HG03097 (cell line): ENCODE measurements around the gene ZHX3.

Experiments used
- ATAC-seq: cut with Tn5 transposase; IDR thresholded peaks from one replicate; pipeline ENCODE4 v1.9.1; 2021; ENCODE audit not compliant: unreplicated experiment, low FRiP score

ZHX3 gene

GRCh38 chr20:41355598-41356203 lies 38.2 kb upstream of the ZHX3 start:
- ATAC-seq: no peak

- ATAC-seq: no peak
Measured at GRCh38 chr20:41355192-41355591, 37.7 kb upstream of the ZHX3 start.

GRCh38 chr20:41353530-41353929 lies 36.0 kb upstream of the ZHX3 start:
- no peak for ATAC-seq

- ATAC-seq: no peak
Measured at GRCh38 chr20:41352666-41353065, 35.1 kb upstream of the ZHX3 start.

- no peak for ATAC-seq
Measured at GRCh38 chr20:41352106-41352505, 34.6 kb upstream of the ZHX3 start.

GRCh38 chr20:41350408-41350962 lies 33.0 kb upstream of the ZHX3 start:
- ATAC-seq: no peak

- no peak for ATAC-seq
Measured at GRCh38 chr20:41349943-41350342, 32.4 kb upstream of the ZHX3 start.

GRCh38 chr20:41349266-41349665 lies 31.7 kb upstream of the ZHX3 start:
- no peak for ATAC-seq

- ATAC-seq: no peak
Measured at GRCh38 chr20:41348430-41349172, 31.1 kb upstream of the ZHX3 start.

GRCh38 chr20:41347523-41348429 lies 30.2 kb upstream of the ZHX3 start:
- ATAC-seq: no peak

- ATAC-seq: no peak
Measured at GRCh38 chr20:41345729-41346067, 28.2 kb upstream of the ZHX3 start.

- ATAC-seq: no peak
Measured at GRCh38 chr20:41344938-41345728, 27.6 kb upstream of the ZHX3 start.

GRCh38 chr20:41344477-41344876 lies 26.9 kb upstream of the ZHX3 start:
- no peak for ATAC-seq

GRCh38 chr20:41342474-41343464 lies 25.2 kb upstream of the ZHX3 start:
- no peak for ATAC-seq

GRCh38 chr20:41340327-41341055 lies 23.0 kb upstream of the ZHX3 start, which contains the start of gene LPIN3:
Gene LPIN3, plus strand, starts transcription at chr20:41340821. Its CDS starts 4,983 bp downstream, at chr20:41345804.
- ATAC-seq: no peak

GRCh38 chr20:41339957-41340326 lies 22.4 kb upstream of the ZHX3 start:
- no peak for ATAC-seq

GRCh38 chr20:41336711-41337492 lies 19.4 kb upstream of the ZHX3 start:
- no peak for ATAC-seq

GRCh38 chr20:41335591-41335990 lies 18.1 kb upstream of the ZHX3 start:
- ATAC-seq: no peak
